Natural killer cell (primary cell): Measurements from ENCODE around the gene IGF1R. TPM values are rescaled to one million over a fixed set of nuclear protein-coding genes. Genes with fewer than 3 reads are reported as not detected.

Source experiments
- ATAC-seq, 3 donors: fragments of 150-1000 bp in 2 of 3; fragments of 200-7000 bp in 1 of 3; cut with Tn5 transposase; 1 replicate in 1 of 3; 2 replicates in 2 of 3; pipeline ENCODE4 v1.10.0; 2021; ENCODE audit warnings: mild to moderate bottlenecking in 2 of 3, moderate library complexity in 2 of 3
- DNase-seq, 2 donors: peaks; one replicate each; pipeline versions ENCODE4 v3.0.0 to v3.0.0-alpha.2; 2013 to 2021; ENCODE audit warnings: mixed read lengths in 1 of 2
- H3K27ac ChIP-seq: one replicate; pipeline ENCODE4 v1.5.1; 2013; ENCODE audit warnings: mild to moderate bottlenecking, low read length
- H3K27me3 ChIP-seq: one replicate; pipeline ENCODE4 v1.6.1; 2013; ENCODE audit warnings: low read length; ENCODE audit not compliant: control insufficient read depth, insufficient read depth
- H3K36me3 ChIP-seq: one replicate; pipeline ENCODE4 v1.6.1; 2013; ENCODE audit warnings: low read length; ENCODE audit not compliant: control insufficient read depth, insufficient read depth
- H3K4me1 ChIP-seq: one replicate; pipeline ENCODE4 v1.6.1; 2013; ENCODE audit warnings: low read length; ENCODE audit not compliant: control insufficient read depth, insufficient read depth
- H3K4me3 ChIP-seq: one replicate; pipeline ENCODE4 v1.5.1; 2013; ENCODE audit warnings: low read length
- H3K9me3 ChIP-seq: one replicate; pipeline ENCODE4 v1.6.1; 2013; ENCODE audit warnings: low read length; ENCODE audit not compliant: control insufficient read depth, insufficient read depth
- H3K27ac Mint-ChIP-seq, 2 donors: one replicate each; pipeline ENCODE4 v1.8.0; 2022; ENCODE audit warnings: mild to moderate bottlenecking in 2 of 2, mixed read lengths in 2 of 2, moderate library complexity in 1 of 2
- H3K27me3 Mint-ChIP-seq, 2 donors: one replicate each; pipeline ENCODE4 v1.8.0; 2022; ENCODE audit warnings: low read depth in 2 of 2, mixed read lengths in 2 of 2
- H3K36me3 Mint-ChIP-seq: one replicate; pipeline ENCODE4 v1.8.0; 2022; ENCODE audit warnings: mixed read lengths
- H3K4me1 Mint-ChIP-seq, 2 donors: one replicate each; pipeline ENCODE4 v1.8.0; 2022; ENCODE audit warnings: mixed read lengths in 2 of 2
- H3K4me3 Mint-ChIP-seq: one replicate; pipeline ENCODE4 v1.8.0; 2022; ENCODE audit warnings: mild to moderate bottlenecking, moderate library complexity, mixed read lengths
- H3K9me3 Mint-ChIP-seq, 2 donors: one replicate each; pipeline ENCODE4 v1.8.0; 2022; ENCODE audit warnings: mixed read lengths in 2 of 2
- WGBS: methylation state at CpG from one replicate; pipeline ENCODE4 v1.1.7; 2013; ENCODE audit warnings: missing lambda C conversion rate; ENCODE audit not compliant: insufficient coverage; 5-methylcytosine and 5-hydroxymethylcytosine counted together
- intact Hi-C: fragments of 100-400 bp; cut with micrococcal nuclease; formaldehyde crosslinking; loops from one replicate; pipeline ENCODE4 v1.14.2; 2022
- total RNA-seq, 4 donors: library from RNA; stranded (reverse); fragments of 120-200 nt in 1 of 4; gene quantifications; one replicate each; pipeline versions ENCODE4 v1.2.3 to v1.2.4, GENCODE V29; 2013 to 2022
- TF ChIP-seq, protein P1 (sequence below): fragments of 200-600 bp; IDR thresholded peaks from one replicate; pipeline ENCODE4 v1.8.0; 2022; ENCODE audit warnings: antibody characterized with exemption

Gene IGF1R
- total RNA-seq, 3 donors from 2014 or later (not counting 1 experiment from before 2014, with no cell fraction given), result 47.3 to 50.7 (median 49.0) TPM

- Histone ChIP-seq H3K9me3 (no peaks in the 10 kb centered on the region), H3K4me1 (peaks cover 6% of the 10 kb centered on the region), H3K4me3 (no peak overlapping the region), H3K27me3 (no peaks in the 10 kb centered on the region), H3K36me3 (no peaks in the 10 kb centered on the region), H3K27ac (no peak overlapping the region)
- H3K9me3 Mint-ChIP-seq, result no peaks in the 10 kb centered on the region
- H3K27me3 Mint-ChIP-seq, result peaks cover 0 to 5% of the 10 kb centered on the region in 2 donors
- 64% methylated on average over 10 of the region's 10 CpGs for WGBS
- TF ChIP-seq, protein P1, sequence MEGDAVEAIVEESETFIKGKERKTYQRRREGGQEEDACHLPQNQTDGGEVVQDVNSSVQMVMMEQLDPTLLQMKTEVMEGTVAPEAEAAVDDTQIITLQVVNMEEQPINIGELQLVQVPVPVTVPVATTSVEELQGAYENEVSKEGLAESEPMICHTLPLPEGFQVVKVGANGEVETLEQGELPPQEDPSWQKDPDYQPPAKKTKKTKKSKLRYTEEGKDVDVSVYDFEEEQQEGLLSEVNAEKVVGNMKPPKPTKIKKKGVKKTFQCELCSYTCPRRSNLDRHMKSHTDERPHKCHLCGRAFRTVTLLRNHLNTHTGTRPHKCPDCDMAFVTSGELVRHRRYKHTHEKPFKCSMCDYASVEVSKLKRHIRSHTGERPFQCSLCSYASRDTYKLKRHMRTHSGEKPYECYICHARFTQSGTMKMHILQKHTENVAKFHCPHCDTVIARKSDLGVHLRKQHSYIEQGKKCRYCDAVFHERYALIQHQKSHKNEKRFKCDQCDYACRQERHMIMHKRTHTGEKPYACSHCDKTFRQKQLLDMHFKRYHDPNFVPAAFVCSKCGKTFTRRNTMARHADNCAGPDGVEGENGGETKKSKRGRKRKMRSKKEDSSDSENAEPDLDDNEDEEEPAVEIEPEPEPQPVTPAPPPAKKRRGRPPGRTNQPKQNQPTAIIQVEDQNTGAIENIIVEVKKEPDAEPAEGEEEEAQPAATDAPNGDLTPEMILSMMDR, result no peak
- peak in 1 of 3 donors; percentile 49 for ATAC-seq
- H3K4me1 Mint-ChIP-seq, result peaks cover 7 to 10% of the 10 kb centered on the region in 2 donors
- H3K4me3 Mint-ChIP-seq, result no peak overlapping the region
- intact Hi-C loops, result no loop called here
- no peaks in the 10 kb centered on the region for H3K36me3 Mint-ChIP-seq
- DNase-seq, result no peak
- no peak overlapping the region for H3K27ac Mint-ChIP-seq
Measured at GRCh38 chr15:98968576-98968975, 320.2 kb downstream of the IGF1R start.

DNA sequence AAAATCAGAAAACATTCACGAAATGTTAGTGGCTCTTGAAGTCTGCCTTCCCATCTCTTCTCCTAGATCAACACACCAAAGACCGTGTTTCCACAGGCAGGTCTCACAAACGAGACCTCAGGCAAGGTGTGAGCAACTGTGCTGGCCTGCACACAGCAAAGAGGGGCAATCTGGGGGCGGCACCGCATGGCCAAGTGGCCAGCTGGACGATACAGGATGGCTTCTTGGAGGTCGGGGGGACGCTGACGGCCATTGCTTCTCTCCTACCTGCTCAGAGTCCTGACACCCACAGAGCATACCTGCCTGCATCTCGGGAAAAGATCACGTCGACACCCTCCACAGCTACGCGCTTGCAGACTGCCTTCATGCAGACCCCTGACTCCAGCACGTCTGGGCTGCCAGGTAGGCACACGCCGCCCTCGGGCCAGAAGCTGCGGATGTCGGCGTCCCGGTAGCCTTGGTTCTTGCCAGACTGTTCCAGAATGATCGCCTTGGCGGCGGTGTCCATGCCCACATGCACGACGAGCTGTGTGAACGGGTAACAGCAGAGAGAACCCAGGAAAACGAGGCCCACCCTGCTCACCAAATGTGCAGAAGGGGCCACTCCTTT, 320.9 kb downstream of the IGF1R start:
- H3K36me3 ChIP-seq, result no peaks in the 10 kb centered on the region

GRCh38 chr15:98970799-98971198, 322.5 kb downstream of the IGF1R start:
- Mint-ChIP-seq H3K36me3 (no peaks in the 10 kb centered on the region), H3K4me1 (peaks cover 7 to 10% of the 10 kb centered on the region in 2 donors), H3K27ac (no peak overlapping the region), H3K4me3 (no peak overlapping the region), H3K27me3 (peaks cover 0 to 5% of the 10 kb centered on the region in 2 donors), H3K9me3 (no peaks in the 10 kb centered on the region)
- H3K4me1 ChIP-seq, result peaks cover 6% of the 10 kb centered on the region
- no peak overlapping the region for H3K4me3 ChIP-seq
- no peaks in the 10 kb centered on the region for H3K36me3 ChIP-seq
- no peak overlapping the region for H3K27ac ChIP-seq
- intact Hi-C loops, result no loop called here
- ATAC-seq (no peak), DNase-seq (no peak)
- 96% methylated on average over 8 of the region's 8 CpGs for WGBS
- H3K9me3 ChIP-seq, result no peaks in the 10 kb centered on the region
- TF ChIP-seq, protein P1, result no peak
- no peaks in the 10 kb centered on the region for H3K27me3 ChIP-seq

More for the DNA sequence above, 320.9 kb downstream of the IGF1R start:
- TF ChIP-seq, protein P1, result no peak
- no peaks in the 10 kb centered on the region for H3K27me3 ChIP-seq
- H3K4me1 Mint-ChIP-seq, result peaks cover 7 to 10% of the 10 kb centered on the region in 2 donors
- no peaks in the 10 kb centered on the region for H3K9me3 Mint-ChIP-seq
- WGBS, result 92% methylated on average over 29 of the region's 29 CpGs
- peaks cover 0 to 5% of the 10 kb centered on the region in 2 donors for H3K27me3 Mint-ChIP-seq
- no peak overlapping the region for H3K4me3 ChIP-seq
- no peak for ATAC-seq
- H3K9me3 ChIP-seq, result no peaks in the 10 kb centered on the region
- H3K27ac ChIP-seq, result no peak overlapping the region
- no peak for DNase-seq
- no peaks in the 10 kb centered on the region for H3K36me3 Mint-ChIP-seq
- H3K4me3 Mint-ChIP-seq, result no peak overlapping the region
- intact Hi-C loops, result no loop called here
- H3K27ac Mint-ChIP-seq, result no peak overlapping the region
- peaks cover 6% of the 10 kb centered on the region for H3K4me1 ChIP-seq

DNA sequence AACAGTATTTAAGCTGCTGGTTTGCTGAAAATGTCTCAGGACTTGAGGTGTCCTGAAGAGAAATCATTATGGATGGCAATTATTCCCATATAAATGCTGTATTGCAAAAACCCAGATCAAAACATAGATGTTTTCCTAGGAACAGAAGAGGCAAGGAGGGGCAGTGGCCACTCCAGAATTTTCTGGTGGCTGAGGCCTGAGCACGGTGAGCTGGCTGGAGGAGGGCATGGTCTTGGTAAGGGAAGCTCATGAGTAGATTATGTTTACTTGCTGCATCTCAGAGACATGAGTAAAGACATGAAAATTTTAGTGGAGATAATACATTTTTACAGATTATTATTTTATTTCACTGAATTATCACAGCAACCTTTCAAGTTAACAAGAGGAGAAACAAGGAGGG, 328.2 kb downstream of the IGF1R start:
- H3K27ac Mint-ChIP-seq, result no peak overlapping the region

More for the DNA sequence above, 328.2 kb downstream of the IGF1R start:
- Histone ChIP-seq H3K4me1 (no peaks in the 10 kb centered on the region), H3K27ac (no peak overlapping the region), H3K9me3 (no peaks in the 10 kb centered on the region), H3K27me3 (no peaks in the 10 kb centered on the region), H3K36me3 (no peaks in the 10 kb centered on the region), H3K4me3 (no peak overlapping the region)
- H3K27me3 Mint-ChIP-seq, result no peaks in the 10 kb centered on the region
- WGBS, result 86% methylated on average over 1 of the region's 1 CpG
- ATAC-seq, result no peak
- intact Hi-C loops, result no loop called here
- no peak overlapping the region for H3K4me3 Mint-ChIP-seq
- DNase-seq, result no peak
- no peaks in the 10 kb centered on the region for H3K9me3 Mint-ChIP-seq
- no peaks in the 10 kb centered on the region for H3K36me3 Mint-ChIP-seq
- TF ChIP-seq, protein P1, result no peak
- no peaks in the 10 kb centered on the region for H3K4me1 Mint-ChIP-seq
